Stomach (tissue), 4 donors: ENCODE data around the gene ADRA2A.

Experiments used
- CTCF ChIP-seq, 7 experiments: fragments of 450-650 bp in 4 of 7; fragments of 200-600 bp in 3 of 7; sonication (generic) in 3 of 7; IDR thresholded peaks; one replicate each; pipeline ENCODE4 v1.5.1; 2016 to 2019; ENCODE audit warnings: antibody characterized with exemption in 7 of 7, control low read depth in 2 of 7, mild to moderate bottlenecking in 1 of 7
- EP300 ChIP-seq: sonication (generic); formaldehyde crosslinking; IDR thresholded peaks from one replicate; pipeline ENCODE4 v1.6.1; 2017; ENCODE audit warnings: antibody characterized with exemption
- POLR2A ChIP-seq, 4 donors: fragments of 450-650 bp; IDR thresholded peaks; one replicate each; pipeline ENCODE4 v1.6.1; 2016; ENCODE audit warnings: antibody characterized with exemption in 4 of 4, control low read depth in 2 of 4, mild to moderate bottlenecking in 1 of 4, moderate library complexity in 1 of 4
- POLR2AphosphoS5 ChIP-seq, 3 donors: sonication (generic); formaldehyde crosslinking; IDR thresholded peaks; one replicate each; pipeline ENCODE4 v1.6.1; 2016; ENCODE audit warnings: antibody characterized with exemption in 3 of 3

- TF ChIP-seq POLR2A (IDR thresholded peaks at IDR 0.05) (no peak), CTCF (IDR thresholded peaks at IDR 0.05) (no peak), EP300 (no peak), POLR2AphosphoS5 (IDR thresholded peaks at IDR 0.05) (no peak)
Observed at GRCh38 chr10:111112333-111112732, 35.5 kb downstream of the ADRA2A start.
